Urinary bladder (tissue), 4 donors: ENCODE measurements around the gene SLC2A5. TPM values are rescaled to one million over a fixed set of nuclear protein-coding genes. Genes with fewer than 3 reads are reported as not detected.
"Not testable (repeated sequence)": the region's sequence is repeated elsewhere in the genome, so short reads cannot be mapped to it uniquely, and the experiment has no call there.

ENCODE experiments used
- DNase-seq: peaks from one replicate; pipeline ENCODE4 v3.0.0-alpha.2; 2015; ENCODE audit errors: extremely low spot score
- H3K27ac ChIP-seq: one replicate; pipeline ENCODE4 v1.5.1; 2013; ENCODE audit warnings: low read depth, mild to moderate bottlenecking, moderate library complexity
- H3K36me3 ChIP-seq: one replicate; pipeline ENCODE4 v1.6.1; 2013; ENCODE audit warnings: mild to moderate bottlenecking, moderate library complexity; ENCODE audit not compliant: insufficient read depth
- H3K4me1 ChIP-seq: one replicate; pipeline ENCODE4 v1.6.1; 2013; ENCODE audit warnings: mild to moderate bottlenecking, moderate library complexity; ENCODE audit not compliant: insufficient read depth
- H3K4me3 ChIP-seq: one replicate; pipeline ENCODE4 v1.5.1; 2013; ENCODE audit warnings: low read depth, low read length
- WGBS: extraction: QIAGEN DNeasy Blood & Tissue Kit; methylation state at CpG from one replicate; pipeline ENCODE4 v1.1.7; 2013; 5-methylcytosine and 5-hydroxymethylcytosine counted together
- polyA plus RNA-seq: library from polyadenylated mRNA; stranded (reverse); fragments of 200-250 nt; gene quantifications from one replicate; pipeline ENCODE4 v1.2.3, GENCODE V29; 2013
- total RNA-seq: library from RNA; depleted of rRNA; stranded (reverse); fragments of >200 nt; gene quantifications from one replicate; pipeline ENCODE4 v1.2.3, GENCODE V29; 2014
- donor health status: healthy with polysubstance abuse.
- donor health status: healthy.

Gene SLC2A5
- total and polyA plus RNA-seq, 2 donors: 1.3 to 1.8 TPM

DNA sequence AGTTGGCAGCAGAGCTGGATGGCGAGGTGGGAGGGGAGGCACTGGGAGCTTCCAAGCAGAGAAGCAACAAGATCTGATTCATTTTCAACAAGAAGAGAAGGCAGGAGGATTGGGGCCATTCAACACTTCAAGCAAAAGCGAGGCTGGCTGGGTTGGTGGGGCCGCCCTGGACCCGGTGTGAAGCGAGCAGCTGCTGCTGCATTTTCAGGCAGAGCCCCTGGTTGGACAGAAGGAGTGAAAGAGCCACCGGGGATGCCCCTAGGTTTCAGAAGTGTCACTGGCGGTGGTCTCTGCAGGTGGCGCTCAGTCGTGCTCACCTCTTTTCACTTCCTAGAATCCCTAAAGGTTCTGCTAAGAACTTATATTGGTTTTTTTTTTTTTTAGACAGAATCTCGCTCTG, 61.2 kb downstream of the SLC2A5 start:
- no peak for DNase-seq
- no peaks in the 10 kb centered on the region for H3K4me1 ChIP-seq
- H3K27ac ChIP-seq: no peak overlapping the region
- H3K4me3 ChIP-seq: no peak overlapping the region
- 94% methylated on average over 10 of the region's 10 CpGs for WGBS
- no peaks in the 10 kb centered on the region for H3K36me3 ChIP-seq

DNA sequence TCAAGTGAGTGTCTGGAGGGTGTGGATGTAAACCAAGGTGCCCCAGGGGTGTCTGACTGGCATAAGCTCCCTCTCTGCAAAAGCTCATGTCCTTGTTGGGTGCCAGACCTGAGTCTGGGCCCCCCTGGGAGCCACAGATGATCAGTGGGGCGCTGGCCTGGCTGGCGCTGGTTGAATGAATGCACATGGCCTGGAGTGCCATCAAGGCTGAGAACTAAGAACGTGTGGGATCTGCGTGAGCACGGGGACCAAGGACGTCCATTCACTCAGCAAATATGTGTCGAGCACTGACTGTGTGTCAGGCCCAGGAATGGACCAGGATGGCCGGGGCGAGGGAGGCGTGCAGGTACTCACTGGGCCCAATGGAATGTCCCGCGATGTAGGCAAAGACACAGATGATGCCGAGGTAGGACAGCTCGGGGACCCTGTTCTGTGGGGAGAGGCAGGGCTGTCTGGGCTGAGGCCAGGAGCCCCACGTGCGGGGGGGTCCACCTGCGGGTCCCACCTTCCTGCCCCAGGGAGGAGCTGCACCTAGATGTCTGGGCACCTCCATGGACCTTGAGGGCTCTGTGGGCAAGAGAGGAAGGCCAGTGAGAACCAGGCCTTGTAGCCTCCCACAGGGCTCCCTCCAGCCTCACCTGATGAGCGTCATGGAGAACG, 62.3 kb downstream of the SLC2A5 start:
- Histone ChIP-seq H3K4me3 (no peak overlapping the region), H3K36me3 (no peaks in the 10 kb centered on the region), H3K27ac (no peak overlapping the region), H3K4me1 (no peaks in the 10 kb centered on the region)
- 94% methylated on average over 19 of the region's 19 CpGs for WGBS
- DNase-seq: no peak

DNA sequence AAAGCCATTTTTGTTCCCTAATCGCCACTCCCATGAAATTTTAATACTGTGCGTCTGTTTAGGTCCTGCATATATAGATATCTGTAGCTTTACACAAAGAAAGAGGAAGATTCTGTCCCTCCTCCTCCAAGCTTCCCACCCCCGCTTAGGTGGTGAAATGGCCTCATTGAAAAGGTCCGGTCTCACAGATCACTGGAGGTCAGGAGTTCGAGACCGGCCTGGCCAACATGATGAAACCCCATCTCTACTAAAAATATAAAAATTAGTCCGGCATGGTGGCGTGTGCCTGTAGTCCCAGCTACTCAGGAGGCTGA, 64.1 kb downstream of the SLC2A5 start:
- Histone ChIP-seq H3K4me1 (no peaks in the 10 kb centered on the region), H3K36me3 (no peaks in the 10 kb centered on the region), H3K4me3 (no peak overlapping the region), H3K27ac (no peak overlapping the region)
- DNase-seq: no peak
- 72% methylated on average over 8 of the region's 8 CpGs for WGBS

DNA sequence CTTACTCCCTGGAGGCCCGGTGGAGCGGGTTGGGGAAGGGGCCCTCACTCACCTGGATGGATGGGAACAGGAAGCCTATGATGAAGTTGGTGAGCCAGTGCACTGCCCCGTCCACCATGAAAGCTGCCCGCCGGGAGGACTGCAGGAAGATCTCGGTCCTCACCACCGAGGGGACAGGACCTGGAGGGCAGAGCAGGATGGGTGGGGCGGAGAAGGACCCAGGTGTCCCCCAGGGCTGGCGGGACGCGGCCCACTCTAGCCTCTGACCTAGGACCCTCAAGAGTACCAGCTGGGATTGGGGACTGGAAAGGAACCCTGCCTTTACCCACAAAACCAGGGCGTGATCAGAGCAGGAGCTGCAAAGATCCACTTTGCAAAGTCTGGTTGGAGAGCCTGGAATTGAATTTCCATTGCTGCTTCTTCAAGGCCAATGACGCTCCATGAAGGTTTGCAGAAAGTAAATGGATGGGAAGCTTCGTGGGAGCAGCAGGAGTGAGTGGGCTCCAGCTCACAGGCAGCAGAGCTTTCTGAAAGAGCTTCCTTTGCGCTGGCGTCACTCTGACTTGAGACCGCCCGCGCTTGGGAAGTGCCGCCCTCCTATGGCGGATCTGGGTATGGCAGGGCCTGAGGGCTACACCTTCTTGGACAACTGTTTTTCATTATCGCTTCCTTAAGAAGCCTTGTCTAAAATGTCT, 64.6 kb downstream of the SLC2A5 start:
- WGBS: 59% methylated on average over 22 of the region's 22 CpGs
- Histone ChIP-seq H3K4me1 (no peaks in the 10 kb centered on the region), H3K4me3 (no peak overlapping the region), H3K36me3 (no peaks in the 10 kb centered on the region), H3K27ac (no peak overlapping the region)
- DNase-seq: peak; percentile 54

DNA sequence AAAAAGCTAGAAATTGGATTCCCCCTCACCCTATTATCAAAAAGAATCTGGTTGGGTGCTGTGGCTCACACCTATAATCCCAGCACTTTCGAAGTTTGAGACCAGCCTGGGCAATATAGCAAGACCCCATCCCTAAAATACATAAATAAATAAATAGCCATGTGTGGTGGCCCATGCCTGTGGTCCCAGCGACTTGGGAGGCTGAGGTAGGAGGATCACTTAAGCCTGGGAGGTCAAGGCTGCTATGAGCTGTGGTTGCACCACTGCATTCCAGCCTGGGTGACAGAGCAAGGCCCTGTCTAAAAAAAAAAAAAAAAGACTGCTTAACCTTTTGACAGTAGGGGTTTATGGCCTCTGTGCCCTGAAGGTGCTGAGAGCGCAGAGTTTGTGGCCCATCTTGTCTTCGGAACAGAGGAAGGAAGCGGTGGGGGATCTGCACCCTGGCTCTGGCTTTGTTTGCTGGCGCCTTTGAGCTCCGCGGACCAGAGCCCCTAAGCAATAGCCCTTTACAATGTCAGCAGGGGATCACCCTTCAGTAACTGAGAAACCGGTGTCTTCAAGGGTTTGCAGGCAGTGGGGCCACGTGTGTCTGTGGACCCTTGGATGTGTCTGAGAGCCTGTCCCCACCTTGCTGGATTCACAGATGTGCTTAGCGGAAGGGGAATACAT, 65.3 kb downstream of the SLC2A5 start:
- 87% methylated on average over 11 of the region's 11 CpGs for WGBS
- Histone ChIP-seq H3K27ac (no peak overlapping the region), H3K4me1 (no peaks in the 10 kb centered on the region), H3K4me3 (no peak overlapping the region), H3K36me3 (no peaks in the 10 kb centered on the region)
- DNase-seq: no peak

DNA sequence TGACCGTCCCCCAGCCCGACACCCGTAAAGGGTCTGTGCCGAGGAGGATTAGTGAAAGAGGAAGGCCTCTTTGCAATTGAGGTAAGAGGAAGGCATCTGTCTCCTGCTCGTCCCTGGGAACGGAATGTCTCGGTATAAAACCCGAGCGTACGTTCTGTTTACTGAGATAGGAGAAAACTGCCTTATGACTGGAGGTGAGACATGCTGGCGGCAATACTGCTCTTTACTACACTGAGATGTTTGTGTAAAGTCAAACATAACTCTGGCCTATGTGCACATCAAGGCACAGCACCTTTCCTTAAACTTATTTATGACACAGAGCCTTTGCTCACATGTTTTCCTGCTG, 67.2 kb downstream of the SLC2A5 start:
- not testable (repeated sequence) for H3K36me3 ChIP-seq, DNase-seq, H3K4me1 ChIP-seq, H3K4me3 ChIP-seq, H3K27ac ChIP-seq
- 76% methylated on average over 11 of the region's 11 CpGs for WGBS

DNA sequence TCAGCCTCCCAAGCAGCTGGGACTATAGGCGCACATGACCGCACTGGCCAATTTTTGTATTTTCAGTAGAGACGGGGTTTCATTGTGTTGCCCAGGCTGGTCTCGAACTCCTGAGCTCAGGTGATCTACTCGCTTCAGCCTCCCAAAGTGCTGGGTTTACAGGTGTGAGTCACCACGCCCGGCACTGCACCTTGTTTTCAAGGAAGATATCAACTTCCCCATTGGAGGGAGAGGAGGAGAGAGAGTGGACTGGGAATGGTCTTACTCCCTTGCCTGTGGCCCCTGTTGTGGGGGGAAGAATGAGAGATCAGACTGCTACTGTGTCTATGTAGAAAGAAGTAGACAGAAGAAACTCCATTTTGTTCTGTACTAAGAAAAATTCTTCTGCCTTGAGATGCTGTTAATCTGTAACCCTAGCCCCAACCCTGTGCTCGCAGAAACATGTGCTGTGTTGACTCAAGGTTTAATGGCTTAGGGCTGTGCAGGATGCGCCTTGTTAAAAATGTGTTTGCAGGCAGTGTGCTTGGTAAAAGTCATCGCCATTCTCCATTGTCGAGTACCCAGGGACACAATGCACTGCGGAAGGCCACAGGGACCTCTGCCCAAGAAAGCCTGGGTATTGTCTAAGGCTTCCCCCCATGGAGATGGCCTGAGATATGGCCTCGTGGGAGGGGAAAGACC, 67.8 kb downstream of the SLC2A5 start:
- not testable (repeated sequence) for H3K4me3 ChIP-seq, H3K27ac ChIP-seq, H3K4me1 ChIP-seq, H3K36me3 ChIP-seq
- peak; percentile 56 for DNase-seq
- 79% methylated on average over 13 of the region's 13 CpGs for WGBS

DNA sequence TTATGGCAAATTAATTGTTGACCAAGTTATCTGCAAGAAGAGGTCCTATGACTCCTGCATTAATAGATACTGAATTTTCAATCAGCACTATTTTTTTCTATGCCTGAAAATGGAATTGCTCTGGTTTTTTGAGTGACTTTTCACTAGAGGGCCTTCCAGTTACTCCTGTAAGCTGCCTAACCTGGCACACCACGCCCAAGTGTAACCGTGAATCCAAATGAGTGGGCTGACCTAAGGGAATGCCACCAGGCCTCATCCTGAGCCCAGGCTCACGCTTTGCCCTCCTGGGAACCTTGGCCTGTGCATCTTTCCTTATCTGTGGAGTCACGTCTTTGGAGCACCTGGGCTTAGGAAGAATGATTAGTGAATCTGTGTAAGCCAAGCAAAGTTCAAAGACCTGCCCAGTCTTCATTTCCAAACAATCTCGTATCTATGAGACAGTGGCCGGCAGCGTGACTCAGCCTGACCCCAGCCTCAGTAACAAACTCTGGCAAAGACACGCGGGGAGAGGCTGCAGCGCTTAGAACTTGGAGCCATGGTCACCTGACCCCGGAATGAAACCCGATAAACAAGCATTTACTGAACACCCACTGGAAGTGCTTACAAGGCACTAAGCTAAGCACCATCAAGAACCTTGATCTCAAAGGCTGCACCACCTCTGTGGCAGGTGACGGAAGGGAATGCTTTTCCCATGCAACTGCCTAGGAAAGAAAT, 75.3 kb downstream of the SLC2A5 start:
- not testable (repeated sequence) for H3K36me3 ChIP-seq, DNase-seq, H3K4me1 ChIP-seq, H3K27ac ChIP-seq, H3K4me3 ChIP-seq
- 76% methylated on average over 12 of the region's 13 CpGs for WGBS

DNA sequence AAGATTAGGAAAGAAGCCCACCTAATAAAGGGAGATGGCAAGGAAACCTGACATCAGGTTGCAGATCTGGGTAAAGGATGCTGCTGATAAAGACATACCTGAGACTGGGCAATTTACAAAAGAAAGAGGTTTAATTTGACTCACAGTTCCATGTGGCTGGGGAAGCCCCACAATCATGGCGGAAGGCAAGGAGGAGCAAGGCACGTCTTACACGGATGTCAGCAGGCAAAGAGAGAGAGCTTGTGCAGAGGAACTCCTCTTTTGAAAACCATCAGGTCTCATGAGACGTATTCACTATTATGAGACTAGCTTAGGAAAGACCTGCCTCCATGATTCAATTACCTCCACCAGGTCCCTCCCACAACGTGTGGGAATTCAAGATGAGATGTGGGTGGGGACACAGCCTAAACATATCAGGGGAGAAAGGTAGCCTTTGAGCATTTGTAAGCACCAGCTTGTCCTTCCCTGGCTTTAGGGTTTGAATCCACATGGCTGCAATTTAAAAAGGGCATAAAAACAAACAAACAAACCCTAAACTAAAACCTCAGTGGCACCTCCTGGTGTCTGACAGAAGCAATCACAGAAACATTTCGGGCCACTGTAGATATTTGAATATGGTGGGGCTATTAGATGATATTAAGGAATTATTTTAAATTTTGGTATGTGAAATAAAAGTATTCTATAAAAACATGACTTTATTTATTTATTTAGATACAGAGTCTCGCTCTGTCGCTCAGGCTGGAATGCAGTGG, 76.3 kb downstream of the SLC2A5 start:
- WGBS: 93% methylated on average over 8 of the region's 8 CpGs
- no peak for DNase-seq
- H3K27ac ChIP-seq: no peak overlapping the region

DNA sequence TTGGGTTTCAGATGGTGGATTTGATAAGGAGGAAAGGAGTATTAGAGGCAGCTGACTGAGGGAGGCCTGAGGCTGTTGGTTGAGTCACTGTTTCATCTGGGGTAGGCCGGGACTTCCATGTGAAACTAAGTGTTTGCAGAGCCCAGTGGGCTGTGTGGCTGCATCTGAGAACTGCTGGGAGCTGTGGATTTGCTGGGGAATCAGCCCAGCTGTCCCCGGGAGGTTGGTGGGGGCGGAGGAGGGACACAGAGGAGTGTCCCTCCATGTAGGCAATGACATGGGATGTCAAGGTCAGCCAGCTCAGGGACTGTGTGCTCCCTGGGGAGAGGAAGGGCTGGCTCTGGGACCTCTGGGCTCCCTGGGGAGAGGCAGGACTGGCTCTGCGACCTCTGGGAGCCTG, 79.6 kb downstream of the SLC2A5 start:
- 86% methylated on average over 4 of the region's 4 CpGs for WGBS
- no peak for DNase-seq

More for the DNA sequence above, 76.3 kb downstream of the SLC2A5 start:
- no peaks in the 10 kb centered on the region for H3K4me1 ChIP-seq
- H3K36me3 ChIP-seq: no peaks in the 10 kb centered on the region
- H3K4me3 ChIP-seq: no peak overlapping the region

DNA sequence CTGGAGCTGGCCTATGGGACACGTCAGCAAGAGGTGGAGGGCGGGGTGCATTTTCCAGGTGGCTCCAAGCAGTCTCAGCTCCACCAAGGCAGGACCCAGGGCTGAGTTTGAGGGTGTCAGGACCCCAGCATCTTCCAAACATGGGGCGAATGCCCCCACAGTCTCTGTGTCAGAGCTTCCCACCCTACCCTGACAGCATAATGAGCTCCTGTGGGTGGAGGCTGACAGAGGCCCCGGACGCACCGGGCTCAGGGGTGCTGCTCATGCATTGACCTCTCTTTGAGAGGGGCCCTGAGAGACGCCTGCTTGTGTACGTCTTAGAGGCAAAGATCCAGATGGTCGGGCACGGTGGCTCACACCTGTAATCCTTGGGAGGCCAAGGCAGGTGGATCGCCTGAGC, 80.4 kb downstream of the SLC2A5 start:
- Histone ChIP-seq H3K27ac (no peak overlapping the region), H3K4me3 (no peak overlapping the region), H3K36me3 (no peaks in the 10 kb centered on the region), H3K4me1 (peaks cover 2% of the 10 kb centered on the region)
- 92% methylated on average over 11 of the region's 11 CpGs for WGBS
- no peak for DNase-seq

More for the DNA sequence above, 79.6 kb downstream of the SLC2A5 start:
- peaks cover 2% of the 10 kb centered on the region for H3K4me1 ChIP-seq
- H3K4me3 ChIP-seq: no peak overlapping the region
- H3K27ac ChIP-seq: no peak overlapping the region
- no peaks in the 10 kb centered on the region for H3K36me3 ChIP-seq

DNA sequence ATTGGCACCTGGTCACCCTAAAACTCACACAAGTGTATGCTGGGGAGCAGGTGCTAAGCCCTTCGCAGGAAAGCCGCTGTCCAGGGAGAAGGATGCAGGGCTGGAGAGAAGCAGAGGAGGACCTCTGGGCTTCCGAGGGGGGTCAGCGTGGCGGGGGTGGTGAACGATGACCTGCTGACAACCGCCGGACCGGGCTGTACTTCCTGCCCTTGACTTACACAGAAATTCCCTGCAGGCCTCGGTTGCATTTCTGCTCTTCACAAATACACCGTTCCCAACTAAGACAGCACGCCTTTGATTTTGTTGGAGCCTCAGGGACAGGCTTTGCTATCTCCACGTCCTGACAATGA, 80.8 kb downstream of the SLC2A5 start:
- Histone ChIP-seq H3K4me3 (no peak overlapping the region), H3K36me3 (no peaks in the 10 kb centered on the region), H3K4me1 (peaks cover 2% of the 10 kb centered on the region), H3K27ac (no peak overlapping the region)
- DNase-seq: no peak
- WGBS: 77% methylated on average over 13 of the region's 13 CpGs
